WERI-Rb-1 (cell line): ENCODE measurements around the gene SHMT1.
"Not testable (repeated sequence)": the region's sequence is repeated elsewhere in the genome, so short reads cannot be mapped to it uniquely, and the experiment has no call there.

ENCODE experiments used
- DNase-seq: peaks from one replicate; pipeline ENCODE4 v3.0.0-alpha.2; 2020
- H3K27ac ChIP-seq: fragments of 250-450 bp; sonication (Bioruptor Pico); 2 replicates; pipeline ENCODE4 v1.5.1; 2020; ENCODE audit warnings: mild to moderate bottlenecking, moderate library complexity
- H3K27me3 ChIP-seq: fragments of 250-450 bp; sonication (Bioruptor Pico); 2 replicates; pipeline ENCODE4 v1.5.1; 2021; ENCODE audit warnings: mild to moderate bottlenecking, low read depth, moderate library complexity; ENCODE audit not compliant: insufficient read depth, severe bottlenecking
- H3K36me3 ChIP-seq: fragments of 250-450 bp; sonication (Bioruptor Pico); 2 replicates; pipeline ENCODE4 v1.5.1; 2020; ENCODE audit warnings: mild to moderate bottlenecking, moderate library complexity
- H3K4me3 ChIP-seq: 2 replicates; pipeline ENCODE4 v1.5.1; 2011; ENCODE audit warnings: low read depth, mild to moderate bottlenecking, control low read depth, low read length
- H3K9me3 ChIP-seq: fragments of 250-450 bp; sonication (Bioruptor Pico); 2 replicates; pipeline ENCODE4 v1.5.1; 2021; ENCODE audit warnings: mild to moderate bottlenecking, moderate library complexity; ENCODE audit not compliant: severe bottlenecking
- CTCF ChIP-seq: IDR thresholded peaks from 2 replicates; pipeline ENCODE4 v1.5.1; 2011; ENCODE audit warnings: low read depth, mild to moderate bottlenecking, control low read depth, inconsistent platforms, low read length

The SHMT1 gene

DNA sequence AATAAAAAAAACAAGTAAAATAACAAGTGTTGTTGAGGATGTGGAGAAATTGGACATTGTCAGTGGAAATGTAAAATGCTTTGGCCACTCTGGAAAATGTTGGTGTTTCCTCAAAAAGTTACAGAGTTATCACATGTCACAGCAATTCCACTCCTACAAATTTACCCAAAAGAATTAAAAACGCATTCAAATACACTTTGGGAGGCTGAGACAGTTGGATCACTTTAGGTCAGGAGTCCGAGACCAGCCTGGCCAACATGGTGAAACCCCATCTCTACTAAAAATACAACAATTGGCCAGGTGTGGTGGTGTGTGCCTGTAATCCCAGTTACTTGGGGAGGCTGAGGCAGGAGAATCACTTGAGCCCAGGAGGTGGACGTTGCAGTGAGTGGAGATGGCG lies 54.1 kb downstream of the SHMT1 start:
- TF ChIP-seq CTCF, result no peak
- Histone ChIP-seq H3K27me3 (no peaks in the 10 kb centered on the region), H3K9me3 (no peaks in the 10 kb centered on the region), H3K27ac (no peak overlapping the region), H3K4me3 (no peak overlapping the region), H3K36me3 (peaks cover 90% of the 10 kb centered on the region)
- DNase-seq, result no peak

GRCh38 chr17:18303206-18303605 lies 60.1 kb downstream of the SHMT1 start:
- peak overlapping the region; percentile 71 for H3K27ac ChIP-seq
- H3K4me3 ChIP-seq, H3K27me3 ChIP-seq, H3K9me3 ChIP-seq: not testable (repeated sequence)
- peak; percentile 37 for DNase-seq
- peaks cover 89% of the 10 kb centered on the region for H3K36me3 ChIP-seq

GRCh38 chr17:18300725-18301480 lies 62.4 kb downstream of the SHMT1 start:
- Histone ChIP-seq H3K9me3 (no peaks in the 10 kb centered on the region), H3K27me3 (no peaks in the 10 kb centered on the region), H3K36me3 (peaks cover 76% of the 10 kb centered on the region), H3K27ac (no peak overlapping the region), H3K4me3 (no peak overlapping the region)
- TF ChIP-seq CTCF, result no peak
- DNase-seq, result no peak

DNA sequence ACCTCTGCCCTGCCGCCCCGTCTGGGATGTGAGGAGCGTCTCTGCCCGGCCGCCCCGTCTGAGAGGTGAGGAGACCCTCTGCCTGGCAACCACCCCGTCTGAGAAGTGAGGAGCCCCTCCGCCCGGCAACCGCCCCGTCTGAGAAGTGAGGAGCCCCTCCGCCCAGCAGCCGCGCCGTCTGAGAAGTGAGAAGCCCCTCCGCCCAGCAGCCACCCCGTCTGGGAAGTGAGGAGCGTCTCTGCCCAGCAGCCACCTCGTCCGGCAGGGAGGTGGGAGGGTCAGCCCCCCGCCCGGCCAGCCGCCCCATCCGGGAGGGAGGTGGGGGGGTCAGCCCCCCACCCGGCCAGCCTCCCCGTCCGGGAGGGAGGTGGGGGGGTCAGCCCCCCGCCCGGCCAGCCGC lies 65.3 kb downstream of the SHMT1 start:
- DNase-seq, H3K9me3 ChIP-seq, H3K4me3 ChIP-seq, H3K27ac ChIP-seq, H3K27me3 ChIP-seq: not testable (repeated sequence)
- H3K36me3 ChIP-seq, result peaks cover 77% of the 10 kb centered on the region

GRCh38 chr17:18291718-18292540 lies 71.4 kb downstream of the SHMT1 start:
- no peak for TF ChIP-seq CTCF
- DNase-seq, result no peak
- H3K9me3 ChIP-seq, result no peaks in the 10 kb centered on the region
- H3K27ac ChIP-seq, result no peak overlapping the region
- peaks cover 92% of the 10 kb centered on the region for H3K36me3 ChIP-seq
- H3K4me3 ChIP-seq, result no peak overlapping the region
- H3K27me3 ChIP-seq, result no peaks in the 10 kb centered on the region

DNA sequence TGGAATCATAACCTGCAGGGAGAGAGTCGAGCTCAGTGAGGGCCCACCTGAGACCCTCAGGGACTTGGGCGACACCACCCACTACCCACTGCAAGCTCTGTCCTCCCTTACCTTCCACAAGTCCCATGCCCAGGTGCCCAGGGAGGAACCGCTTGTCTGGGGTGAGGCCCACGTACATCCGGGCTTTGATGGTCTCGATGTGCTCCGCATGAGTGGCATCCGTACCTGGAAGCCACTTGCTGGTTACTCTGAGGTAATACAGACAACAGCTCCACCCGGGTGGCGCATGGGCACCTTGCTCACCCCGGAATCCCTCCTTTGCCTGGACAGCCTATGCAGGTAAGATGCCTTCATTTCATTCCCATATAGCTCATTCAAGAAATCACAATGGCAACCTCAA lies 78.1 kb downstream of the SHMT1 start:
- Histone ChIP-seq H3K36me3 (peaks cover 95% of the 10 kb centered on the region), H3K4me3 (no peak overlapping the region), H3K9me3 (no peaks in the 10 kb centered on the region), H3K27ac (no peak overlapping the region), H3K27me3 (no peaks in the 10 kb centered on the region)
- no peak for TF ChIP-seq CTCF
- DNase-seq, result no peak
